ENCODE results near the gene ADAMTSL4.

ADAMTSL4 gene

GRCh38 chr1:150535511-150536287 is 13.5 kb upstream of the ADAMTSL4 start:
- DNase-seq, result no peak

- no peak for DNase-seq
Observed at GRCh38 chr1:150536836-150537731, 12.1 kb upstream of the ADAMTSL4 start.

- no peak for DNase-seq
Observed at GRCh38 chr1:150537732-150538684, 11.2 kb upstream of the ADAMTSL4 start.

GRCh38 chr1:150543500-150544143 is 5.6 kb upstream of the ADAMTSL4 start:
- peak; percentile 81 for DNase-seq

GRCh38 chr1:150544204-150544603 is 5.0 kb upstream of the ADAMTSL4 start:
- peak; percentile 60 for DNase-seq

- no peak for DNase-seq
Observed at GRCh38 chr1:150545486-150546032, 3.6 kb upstream of the ADAMTSL4 start.

GRCh38 chr1:150546294-150546937 is 2.8 kb upstream of the ADAMTSL4 start:
- DNase-seq, result no peak

GRCh38 chr1:150548324-150548631 is 930 bp upstream of the ADAMTSL4 start:
- DNase-seq, result no peak

- DNase-seq, result no peak
Observed at GRCh38 chr1:150549496-150550221, 451 bp downstream of the ADAMTSL4 start.

- no peak for DNase-seq
Observed at GRCh38 chr1:150550222-150551050, 1.2 kb downstream of the ADAMTSL4 start.

GRCh38 chr1:150551051-150551783 is 2.0 kb downstream of the ADAMTSL4 start:
- no peak for DNase-seq

- DNase-seq, result no peak
Observed at GRCh38 chr1:150551784-150552127, 2.5 kb downstream of the ADAMTSL4 start.

GRCh38 chr1:150552128-150552910 is 3.1 kb downstream of the ADAMTSL4 start:
- no peak for DNase-seq

- no peak for DNase-seq
Observed at GRCh38 chr1:150552911-150553289, 3.7 kb downstream of the ADAMTSL4 start.

- no peak for DNase-seq
Observed at GRCh38 chr1:150553392-150554085, 4.3 kb downstream of the ADAMTSL4 start.

GRCh38 chr1:150554086-150554452 is 4.9 kb downstream of the ADAMTSL4 start:
- no peak for DNase-seq

GRCh38 chr1:150555198-150555970 is 6.2 kb downstream of the ADAMTSL4 start:
- no peak for DNase-seq
